Measurements from ENCODE around the gene SOX9. TPM values are rescaled to one million over a fixed set of nuclear protein-coding genes. Genes with fewer than 3 reads are reported as not detected.
A peak's percentile ranks its signal among the peaks of the same experiment; 100 is the strongest.

The SOX9 gene
- total and polyA plus RNA-seq, 2 of the 8 experiments (the other 6 are each of a cell fraction or from before 2014, with no cell fraction given): 1.9 to 4.9 TPM

GRCh38 chr17:72163474-72163873, 42.7 kb downstream of the SOX9 start:
- no peaks in the 10 kb centered on the region; a peak in 1 of 4 replicates for H3K9me3 ChIP-seq (ENCODE audit: insufficient read depth in 2 of 2, low read depth in 1 of 2, low read length in 1 of 2)
- H3K79me2 ChIP-seq (ENCODE audit: control insufficient read depth in 1 of 2, insufficient read depth in 2 of 2, low read length in 2 of 2): no peaks in the 10 kb centered on the region
- FAIRE-seq (no peak), DNase-seq (ENCODE audit: low read depth in 1 of 2, low spot score in 2 of 2) (no peak)
- H2BK12ac ChIP-seq (ENCODE audit: low read depth, low read length): peak overlapping the region; percentile 32; the same call in 1 of the 2 replicates
- H3K79me1 ChIP-seq (ENCODE audit: low read depth, low read length): no peaks in the 10 kb centered on the region
- H4K20me1 ChIP-seq (replicated peaks in 1 of 2; ENCODE audit: control insufficient read depth in 1 of 2, insufficient read depth in 2 of 2, low read length in 2 of 2): no peaks in the 10 kb centered on the region
- H3K23ac ChIP-seq (ENCODE audit: insufficient read length): no peak overlapping the region
- H4K91ac ChIP-seq (replicated peaks; ENCODE audit: insufficient read length, low read length): no peak overlapping the region
- H3K14ac ChIP-seq (ENCODE audit: insufficient read length): no peak overlapping the region
- no peak for TF ChIP-seq POLR2A (IDR thresholded peaks at IDR 0.05; ENCODE audit: control extremely low read depth in 1 of 2, low read depth in 2 of 2, low read length in 2 of 2)
- no peak overlapping the region for H4K5ac ChIP-seq (ENCODE audit: insufficient read length, low read depth, low read length)
- no peak overlapping the region for H4K8ac ChIP-seq (ENCODE audit: extremely low read depth, insufficient read depth, low read length)
- H3K27ac ChIP-seq (ENCODE audit: low read depth, low read length): no peak overlapping the region
- H3K4me1 ChIP-seq (replicated peaks in 1 of 4; ENCODE audit: control insufficient read depth in 3 of 4, insufficient read depth in 4 of 4, low read length in 3 of 4): peaks cover 2 to 13% (median 10%) of the 10 kb centered on the region in 4 experiments; a peak in 6 of 7 replicates
- H3K23me2 ChIP-seq (ENCODE audit: low read depth, low read length): no peaks in the 10 kb centered on the region; the same call in 1 of the 2 replicates
- H3K36me3 ChIP-seq (ENCODE audit: control insufficient read depth in 2 of 4, insufficient read depth in 4 of 4, low read length in 3 of 4): no peaks in the 10 kb centered on the region
- H3K4me2 ChIP-seq (ENCODE audit: insufficient read depth in 1 of 2, low read depth in 2 of 2, low read length in 2 of 2): no peak overlapping the region
- H3K4ac ChIP-seq (replicated peaks; ENCODE audit: insufficient read length, low read depth, low read length): no peak overlapping the region
- no peak overlapping the region for H3K9ac ChIP-seq (replicated peaks in 1 of 4; ENCODE audit: extremely low read depth in 1 of 4, low read depth in 3 of 4, low read length in 3 of 4)
- H2BK20ac ChIP-seq (ENCODE audit: low read length): no peak overlapping the region
- H3K4me3 ChIP-seq (ENCODE audit: extremely low read depth in 1 of 4, insufficient read depth in 2 of 4, low read depth in 3 of 4, low read length in 4 of 4): no peak overlapping the region
- ChIA-PET POLR2A (ENCODE audit: partially characterized antibody) (interaction anchor here (1.2 kb wide), 1 partner anchor 12 kb away, joined by 3 read pairs; no protein-coding TSS in a partner anchor), CTCF (ENCODE audit: partially characterized antibody) (interaction anchor here (1.3 kb wide), 1 partner anchor 376 kb away, joined by 3 read pairs; no protein-coding TSS in a partner anchor)
- WGBS, 2 experiments (ENCODE audit: extremely low coverage in 1 of 2, insufficient coverage in 1 of 2, insufficient read length in 1 of 2, insufficient replicate concordance in 2 of 2, low coverage in 1 of 2, low lambda C conversion rate in 2 of 2, missing lambda C conversion rate in 1 of 2): 95% methylated on average over 2 of the region's 2 CpGs; no CpG with 5 or more reads in 1 of the 2 experiments
- H2BK120ac ChIP-seq (replicated peaks; ENCODE audit: low read depth, low read length): peak overlapping the region; percentile 5
- no peak overlapping the region for H2AK5ac ChIP-seq (ENCODE audit: low read depth, low read length)
- H2AFZ ChIP-seq (ENCODE audit: low read length): no peak overlapping the region
- no peaks in the 10 kb centered on the region for H3K27me3 ChIP-seq (replicated peaks in 1 of 4; ENCODE audit: control insufficient read depth in 3 of 4, extremely low read depth in 1 of 4, insufficient read depth in 3 of 4, low read length in 3 of 4)
- H2BK15ac ChIP-seq (ENCODE audit: low read length): 0 out of 2 replicates have a peak overlapping the region, but pooled peaks have one; percentile 65
- no peak overlapping the region for H3K56ac ChIP-seq (replicated peaks; ENCODE audit: insufficient read length, low read depth, low read length)
- no peak overlapping the region for H2BK5ac ChIP-seq (ENCODE audit: low read depth, low read length)
- no peak overlapping the region for H3K18ac ChIP-seq (ENCODE audit: extremely low read depth, low read length)
